Ishikawa (cell line): ENCODE results near the gene TMPRSS6.
A peak's percentile ranks its signal among the peaks of the same experiment; 100 is the strongest.

ENCODE experiments used
- CREB1 ChIP-seq: IDR thresholded peaks from 2 replicates; pipeline ENCODE4 v1.6.1; 2012; ENCODE audit warnings: low read depth
- EGR1 ChIP-seq: IDR thresholded peaks from 2 replicates; pipeline ENCODE4 v1.6.1; 2012
- EP300 ChIP-seq: IDR thresholded peaks from 2 replicates; pipeline ENCODE4 v1.6.1; 2012; ENCODE audit warnings: borderline replicate concordance
- FOXM1 ChIP-seq: IDR thresholded peaks from 2 replicates; pipeline ENCODE4 v1.6.1; 2012; ENCODE audit warnings: low read depth, borderline replicate concordance
- NFIC ChIP-seq: IDR thresholded peaks from 2 replicates; pipeline ENCODE4 v1.6.1; 2012
- RAD21 ChIP-seq: IDR thresholded peaks from 2 replicates; pipeline ENCODE4 v1.6.1; 2012; ENCODE audit warnings: low read depth
- REST ChIP-seq: IDR thresholded peaks from 2 replicates; pipeline ENCODE4 v1.6.1; 2012; ENCODE audit warnings: low read depth, mild to moderate bottlenecking
- TAF1 ChIP-seq: IDR thresholded peaks from 2 replicates; pipeline ENCODE4 v1.6.1; 2012; ENCODE audit warnings: low read depth, mild to moderate bottlenecking
- TCF12 ChIP-seq: IDR thresholded peaks from 2 replicates; pipeline ENCODE4 v1.6.1; 2012; ENCODE audit warnings: low read depth
- TEAD4 ChIP-seq: IDR thresholded peaks from 2 replicates; pipeline ENCODE4 v1.6.1; 2012
- USF1 ChIP-seq: IDR thresholded peaks from 2 replicates; pipeline ENCODE4 v1.6.1; 2012
- YY1 ChIP-seq: IDR thresholded peaks from 2 replicates; pipeline ENCODE4 v1.6.1; 2012; ENCODE audit warnings: low read depth
- ZBTB7A ChIP-seq: IDR thresholded peaks from 2 replicates; pipeline ENCODE4 v1.6.1; 2012; ENCODE audit warnings: low read depth
- TF ChIP-seq, protein P1 (sequence below): IDR thresholded peaks from 2 replicates; pipeline ENCODE4 v1.6.1; 2012

DNA sequence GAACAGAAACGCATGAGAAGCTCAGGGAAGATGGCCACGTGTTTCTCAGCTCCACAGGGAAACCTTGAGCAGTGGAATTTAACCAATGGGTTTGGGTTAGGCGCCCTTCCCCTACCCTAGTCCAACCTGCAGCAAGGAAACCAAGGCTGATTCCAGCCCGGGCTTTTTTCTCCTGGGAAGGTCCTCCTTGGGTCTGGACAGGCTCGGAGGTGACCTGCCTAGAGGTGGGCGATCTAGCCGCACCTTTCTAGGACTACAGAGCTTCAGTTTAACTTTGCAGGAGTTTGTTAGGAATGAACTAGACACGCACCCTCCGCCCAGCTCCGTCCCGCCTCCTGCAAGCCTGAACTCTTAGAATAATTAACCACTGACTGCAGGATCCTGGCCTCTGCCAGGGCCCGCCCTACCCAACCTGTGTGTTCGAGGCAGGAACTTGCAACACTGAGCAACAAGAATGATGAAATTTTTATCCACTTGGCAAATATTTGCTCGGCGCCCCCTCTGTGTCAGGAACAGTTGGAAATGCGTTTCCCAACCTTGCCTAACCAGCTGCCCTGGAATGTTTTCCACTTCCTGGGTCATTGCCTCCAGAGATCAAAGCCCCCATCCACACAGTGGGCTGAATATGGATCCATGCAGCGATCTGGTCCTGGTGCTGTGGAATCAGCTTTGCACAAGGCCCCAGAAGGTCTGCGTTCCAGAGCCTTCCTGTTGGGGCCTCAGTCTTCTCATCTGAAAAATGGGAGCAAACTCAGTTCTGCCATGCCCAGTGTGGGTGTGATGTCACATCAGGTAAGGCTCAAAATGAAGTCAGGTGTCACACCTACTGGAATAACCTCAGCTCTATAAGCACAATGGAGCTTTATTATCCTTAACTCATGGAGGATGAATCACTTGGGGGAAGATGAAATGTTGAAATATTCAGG, 76.7 kb downstream of the TMPRSS6 start:
- TF ChIP-seq USF1: 0 out of 2 replicates have a peak, but pooled peaks have one; percentile 34
- no peak for TF ChIP-seq CREB1
- no peak for TF ChIP-seq REST
- TF ChIP-seq, protein P1, sequence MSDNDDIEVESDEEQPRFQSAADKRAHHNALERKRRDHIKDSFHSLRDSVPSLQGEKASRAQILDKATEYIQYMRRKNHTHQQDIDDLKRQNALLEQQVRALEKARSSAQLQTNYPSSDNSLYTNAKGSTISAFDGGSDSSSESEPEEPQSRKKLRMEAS: peak; percentile 43; the same call in 1 of the 2 replicates
- TF ChIP-seq EGR1: no peak
- TF ChIP-seq FOXM1: no peak
- TF ChIP-seq NFIC: no peak
- no peak for TF ChIP-seq ZBTB7A
- no peak for TF ChIP-seq RAD21
- no peak for TF ChIP-seq YY1
- no peak for TF ChIP-seq TAF1
- no peak for TF ChIP-seq EP300
- TF ChIP-seq TCF12: no peak
- no peak for TF ChIP-seq TEAD4
